CD14-positive monocyte (primary cell): Measurements from ENCODE around the gene ANKRD53. TPM values are rescaled to one million over a fixed set of nuclear protein-coding genes. Genes with fewer than 3 reads are reported as not detected.
A peak's percentile ranks its signal among the peaks of the same experiment; 100 is the strongest.

Experiments
- DNase-seq, 3 donors: peaks; one replicate each; pipeline ENCODE4 v3.0.0-alpha.2; 2011 to 2022
- H2AFZ ChIP-seq: 2 replicates; pipeline ENCODE4 v1.6.0; 2012; ENCODE audit warnings: mild to moderate bottlenecking, low read depth, low read length, inconsistent platforms; ENCODE audit not compliant: insufficient read depth, poor library complexity, severe bottlenecking
- H3K27ac ChIP-seq, 2 donors: 1 replicate in 1 of 2; 2 replicates in 1 of 2; pipeline ENCODE4 v1.5.1; 2012 to 2013; ENCODE audit warnings: low read length in 2 of 2, control low read depth in 1 of 2, inconsistent platforms in 1 of 2, low read depth in 1 of 2, mild to moderate bottlenecking in 1 of 2
- H3K27me3 ChIP-seq, 2 donors: one replicate each; pipeline versions ENCODE4 v1.6.0 to v1.6.1; 2011 to 2013; ENCODE audit warnings: low read length in 2 of 2; ENCODE audit not compliant: control insufficient read depth in 2 of 2, insufficient read depth in 2 of 2
- H3K36me3 ChIP-seq, 2 donors: replicated peaks in 1 of 2; 1 replicate in 1 of 2; 2 replicates in 1 of 2; pipeline versions ENCODE4 v1.5.1 to v1.6.1; 2012 to 2013; ENCODE audit warnings: low read length in 2 of 2, control low read depth in 1 of 2, inconsistent platforms in 1 of 2, mild to moderate bottlenecking in 1 of 2; ENCODE audit not compliant: insufficient read depth in 2 of 2, control insufficient read depth in 1 of 2
- H3K4me1 ChIP-seq, 2 donors: 1 replicate in 1 of 2; 2 replicates in 1 of 2; pipeline versions ENCODE4 v1.5.1 to v1.6.1; 2012 to 2013; ENCODE audit warnings: low read length in 2 of 2, control low read depth in 1 of 2, inconsistent platforms in 1 of 2, mild to moderate bottlenecking in 1 of 2, moderate library complexity in 1 of 2; ENCODE audit not compliant: insufficient read depth in 2 of 2, control insufficient read depth in 1 of 2
- H3K4me2 ChIP-seq: replicated peaks from 2 replicates; pipeline ENCODE3; 2012; ENCODE audit warnings: low read length, moderate library complexity, mild to moderate bottlenecking; ENCODE audit not compliant: poor library complexity, severe bottlenecking; ENCODE audit errors: extremely low read depth
- H3K4me3 ChIP-seq, 3 experiments: fragments of 200-600 bp in 1 of 3; sonication (generic) in 1 of 3; replicated peaks in 1 of 3; 1 replicate in 2 of 3; 2 replicates in 1 of 3; pipeline ENCODE4 v1.5.1; 2011 to 2013; ENCODE audit warnings: low read length in 3 of 3, mild to moderate bottlenecking in 3 of 3, control low read depth in 2 of 3, low read depth in 2 of 3, inconsistent platforms in 1 of 3, moderate library complexity in 1 of 3
- H3K79me2 ChIP-seq: 2 replicates; pipeline ENCODE4 v1.6.0; 2012; ENCODE audit warnings: mild to moderate bottlenecking, control low read depth, inconsistent platforms, low read length, moderate library complexity; ENCODE audit not compliant: insufficient read depth
- H3K9ac ChIP-seq: 2 replicates; pipeline ENCODE4 v1.6.0; 2017; ENCODE audit warnings: low read length, mild to moderate bottlenecking; ENCODE audit not compliant: insufficient read depth, poor library complexity, severe bottlenecking
- H3K9me3 ChIP-seq, 2 donors: replicated peaks in 1 of 2; 1 replicate in 1 of 2; 2 replicates in 1 of 2; pipeline versions ENCODE4 v1.5.1 to v1.6.1; 2012 to 2013; ENCODE audit warnings: low read length in 2 of 2, control low read depth in 1 of 2; ENCODE audit not compliant: control insufficient read depth in 1 of 2, insufficient read depth in 1 of 2
- H4K20me1 ChIP-seq: 2 replicates; pipeline ENCODE4 v1.6.0; 2012; ENCODE audit warnings: mild to moderate bottlenecking, low read length, control low read depth, moderate library complexity; ENCODE audit not compliant: insufficient read depth
- H3K27ac Mint-ChIP-seq, 7 donors: one replicate each; pipeline ENCODE4 v1.8.0; 2020; ENCODE audit warnings: mild to moderate bottlenecking in 7 of 7, mixed read lengths in 7 of 7, moderate library complexity in 6 of 7, inconsistent platforms in 2 of 7
- H3K27me3 Mint-ChIP-seq, 3 donors: one replicate each; pipeline ENCODE4 v1.8.0; 2021 to 2022; ENCODE audit warnings: low read depth in 3 of 3, mild to moderate bottlenecking in 3 of 3, mixed read lengths in 3 of 3, moderate library complexity in 3 of 3, inconsistent platforms in 1 of 3
- H3K36me3 Mint-ChIP-seq, 2 donors: one replicate each; pipeline ENCODE4 v1.8.0; 2020; ENCODE audit warnings: mixed read lengths in 2 of 2, inconsistent platforms in 1 of 2, mild to moderate bottlenecking in 1 of 2
- H3K4me1 Mint-ChIP-seq: one replicate; pipeline ENCODE4 v1.8.0; 2020; ENCODE audit warnings: mild to moderate bottlenecking, mixed read lengths
- H3K4me3 Mint-ChIP-seq, 2 donors: one replicate each; pipeline ENCODE4 v1.8.0; 2020; ENCODE audit warnings: mild to moderate bottlenecking in 2 of 2, mixed read lengths in 2 of 2, moderate library complexity in 1 of 2
- H3K9me3 Mint-ChIP-seq, 7 donors: one replicate each; pipeline ENCODE4 v1.8.0; 2020 to 2022; ENCODE audit warnings: mixed read lengths in 7 of 7, mild to moderate bottlenecking in 6 of 7, moderate library complexity in 6 of 7, inconsistent platforms in 2 of 7
- WGBS: methylation state at CpG from one replicate; pipeline ENCODE4 v1.1.5; 2013; ENCODE audit warnings: missing lambda C conversion rate; ENCODE audit not compliant: insufficient coverage; 5-methylcytosine and 5-hydroxymethylcytosine counted together
- intact Hi-C, 2 donors: fragments of 100-400 bp; cut with micrococcal nuclease; formaldehyde crosslinking; loops; one replicate each; pipeline versions ENCODE4 v1.15.0 to v1.15.1; 2023
- polyA plus RNA-seq, 3 donors: library from polyadenylated mRNA; depleted of rRNA in 1 of 3; unstranded in 2 of 3; stranded (reverse) in 1 of 3; fragments of 300-500 nt in 2 of 3; fragments of >200 nt in 1 of 3; fragmentation: Illumina TruSeq in 2 of 3; gene quantifications; 1 replicate in 2 of 3; 2 replicates in 1 of 3; pipeline ENCODE4 v1.2.3, GENCODE V29; 2012 to 2021
- TF ChIP-seq, protein P1 (sequence below): fragments of 200-600 bp; IDR thresholded peaks from one replicate; pipeline ENCODE4 v1.8.0; 2022; ENCODE audit warnings: antibody characterized with exemption, mild to moderate bottlenecking

The ANKRD53 gene
- polyA plus RNA-seq, 3 donors, result 0.12 TPM; not detected in 2

DNA sequence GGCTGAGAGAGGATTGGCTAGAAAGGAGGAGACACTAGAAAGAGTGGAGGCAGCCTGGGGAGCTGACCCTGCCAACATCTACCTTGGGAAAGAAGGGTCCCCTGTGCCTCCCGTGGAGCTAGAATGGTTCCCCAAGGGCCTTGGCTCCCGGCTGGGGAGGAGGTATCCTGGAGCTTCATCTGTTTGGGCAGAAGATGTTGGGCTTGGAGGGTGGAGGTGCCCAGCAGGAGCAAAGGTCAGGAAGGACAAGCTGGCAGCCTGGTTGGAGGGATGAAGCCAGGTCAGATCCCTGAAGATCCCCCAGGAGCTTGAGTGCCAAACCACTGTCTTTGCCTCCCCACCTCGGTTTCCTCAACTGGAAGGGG, 39.9 kb upstream of the ANKRD53 start:
- Mint-ChIP-seq H3K4me3 (peak overlapping the region in 1 of 2 donors; percentile 13), H3K27me3 (peaks cover 16 to 38% (median 25%) of the 10 kb centered on the region in 3 donors)
- 50% methylated on average over 1 of the region's 3 CpGs for WGBS

DNA sequence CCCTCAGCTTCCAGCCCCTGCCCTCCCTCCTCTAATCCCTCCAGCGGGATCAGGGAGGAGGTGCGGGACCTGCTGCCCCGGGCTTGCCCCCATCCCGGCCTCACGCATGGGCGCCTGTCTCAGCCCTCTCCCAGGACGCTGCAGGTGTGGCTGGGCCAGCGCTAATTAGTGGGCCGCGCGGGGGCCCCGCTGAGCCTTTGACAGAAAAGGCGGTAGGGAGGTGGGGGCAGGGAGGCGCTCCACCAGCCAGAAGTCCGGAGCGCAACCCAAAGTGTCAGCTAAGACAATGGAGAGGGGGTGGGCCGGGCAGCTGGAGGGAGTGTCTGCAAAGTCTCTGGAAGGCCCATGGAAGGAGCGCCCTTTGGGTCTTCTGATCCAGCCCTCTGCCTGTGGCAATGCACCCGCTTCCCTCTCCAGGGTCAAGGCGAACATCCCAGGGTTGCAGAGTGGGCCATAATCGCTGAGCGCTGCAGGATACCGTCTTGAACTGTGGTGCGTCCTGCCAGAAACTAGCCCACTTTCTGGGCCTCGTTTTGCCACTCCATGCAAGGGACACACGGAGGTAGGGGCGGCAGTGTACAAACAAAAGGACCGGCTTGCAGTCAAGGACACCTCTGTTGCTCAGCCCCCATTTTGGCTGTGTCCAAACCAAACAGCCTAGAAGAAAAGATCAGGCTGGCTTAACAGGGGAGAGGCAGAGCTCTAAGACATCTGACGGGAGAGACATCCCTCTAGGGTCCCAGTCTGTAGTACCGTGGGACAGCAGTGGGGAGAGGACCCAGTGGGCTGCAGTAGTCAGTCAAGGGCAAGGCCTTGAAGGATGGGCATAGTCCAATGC, 39.2 kb upstream of the ANKRD53 start:
- 52% methylated on average over 30 of the region's 30 CpGs for whole genome bisulfite sequencing
- Mint-ChIP-seq H3K9me3 (no peaks in the 10 kb centered on the region), H3K27ac (no peak overlapping the region), H3K27me3 (peaks cover 16 to 41% (median 22%) of the 10 kb centered on the region in 3 donors), H3K4me1 (no peaks in the 10 kb centered on the region), H3K36me3 (no peaks in the 10 kb centered on the region), H3K4me3 (no peak overlapping the region)
- no peak overlapping the region for H2AFZ ChIP-seq
- no peaks in the 10 kb centered on the region for H3K9me3 ChIP-seq
- no peaks in the 10 kb centered on the region for H3K36me3 ChIP-seq
- TF ChIP-seq, protein P1, sequence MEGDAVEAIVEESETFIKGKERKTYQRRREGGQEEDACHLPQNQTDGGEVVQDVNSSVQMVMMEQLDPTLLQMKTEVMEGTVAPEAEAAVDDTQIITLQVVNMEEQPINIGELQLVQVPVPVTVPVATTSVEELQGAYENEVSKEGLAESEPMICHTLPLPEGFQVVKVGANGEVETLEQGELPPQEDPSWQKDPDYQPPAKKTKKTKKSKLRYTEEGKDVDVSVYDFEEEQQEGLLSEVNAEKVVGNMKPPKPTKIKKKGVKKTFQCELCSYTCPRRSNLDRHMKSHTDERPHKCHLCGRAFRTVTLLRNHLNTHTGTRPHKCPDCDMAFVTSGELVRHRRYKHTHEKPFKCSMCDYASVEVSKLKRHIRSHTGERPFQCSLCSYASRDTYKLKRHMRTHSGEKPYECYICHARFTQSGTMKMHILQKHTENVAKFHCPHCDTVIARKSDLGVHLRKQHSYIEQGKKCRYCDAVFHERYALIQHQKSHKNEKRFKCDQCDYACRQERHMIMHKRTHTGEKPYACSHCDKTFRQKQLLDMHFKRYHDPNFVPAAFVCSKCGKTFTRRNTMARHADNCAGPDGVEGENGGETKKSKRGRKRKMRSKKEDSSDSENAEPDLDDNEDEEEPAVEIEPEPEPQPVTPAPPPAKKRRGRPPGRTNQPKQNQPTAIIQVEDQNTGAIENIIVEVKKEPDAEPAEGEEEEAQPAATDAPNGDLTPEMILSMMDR, result no peak
- H3K4me1 ChIP-seq, result no peaks in the 10 kb centered on the region
- no peak overlapping the region for H3K9ac ChIP-seq
- H3K27ac ChIP-seq, result no peak overlapping the region
- H3K79me2 ChIP-seq, result no peaks in the 10 kb centered on the region
- H4K20me1 ChIP-seq, result no peaks in the 10 kb centered on the region
- H3K4me2 ChIP-seq, result no peak overlapping the region
- H3K4me3 ChIP-seq, result no peak overlapping the region
- H3K27me3 ChIP-seq, result peaks cover 0 to 14% of the 10 kb centered on the region in 2 donors
- no peak for DNase-seq
- intact Hi-C loops, result no loop called here

More for the DNA sequence above, 39.9 kb upstream of the ANKRD53 start:
- Histone ChIP-seq H3K4me3 (no peak overlapping the region), H3K9me3 (no peaks in the 10 kb centered on the region), H4K20me1 (no peaks in the 10 kb centered on the region), H2AFZ (no peak overlapping the region), H3K36me3 (no peaks in the 10 kb centered on the region), H3K4me2 (no peak overlapping the region), H3K4me1 (no peaks in the 10 kb centered on the region), H3K79me2 (no peaks in the 10 kb centered on the region), H3K27ac (no peak overlapping the region), H3K9ac (no peak overlapping the region), H3K27me3 (peaks cover 0 to 14% of the 10 kb centered on the region in 2 donors)
- Mint-ChIP-seq H3K27ac (no peak overlapping the region), H3K9me3 (no peaks in the 10 kb centered on the region), H3K36me3 (no peaks in the 10 kb centered on the region), H3K4me1 (no peaks in the 10 kb centered on the region)
- TF ChIP-seq, protein P1, result no peak
- intact Hi-C loops, result no loop called here
- DNase-seq, result no peak
